ENCODE measurements around the gene COL13A1.

Gene COL13A1

GRCh38 chr10:69913606-69914382 lies 112.1 kb downstream of the COL13A1 start:
- FAIRE-seq, result no peak

DNA sequence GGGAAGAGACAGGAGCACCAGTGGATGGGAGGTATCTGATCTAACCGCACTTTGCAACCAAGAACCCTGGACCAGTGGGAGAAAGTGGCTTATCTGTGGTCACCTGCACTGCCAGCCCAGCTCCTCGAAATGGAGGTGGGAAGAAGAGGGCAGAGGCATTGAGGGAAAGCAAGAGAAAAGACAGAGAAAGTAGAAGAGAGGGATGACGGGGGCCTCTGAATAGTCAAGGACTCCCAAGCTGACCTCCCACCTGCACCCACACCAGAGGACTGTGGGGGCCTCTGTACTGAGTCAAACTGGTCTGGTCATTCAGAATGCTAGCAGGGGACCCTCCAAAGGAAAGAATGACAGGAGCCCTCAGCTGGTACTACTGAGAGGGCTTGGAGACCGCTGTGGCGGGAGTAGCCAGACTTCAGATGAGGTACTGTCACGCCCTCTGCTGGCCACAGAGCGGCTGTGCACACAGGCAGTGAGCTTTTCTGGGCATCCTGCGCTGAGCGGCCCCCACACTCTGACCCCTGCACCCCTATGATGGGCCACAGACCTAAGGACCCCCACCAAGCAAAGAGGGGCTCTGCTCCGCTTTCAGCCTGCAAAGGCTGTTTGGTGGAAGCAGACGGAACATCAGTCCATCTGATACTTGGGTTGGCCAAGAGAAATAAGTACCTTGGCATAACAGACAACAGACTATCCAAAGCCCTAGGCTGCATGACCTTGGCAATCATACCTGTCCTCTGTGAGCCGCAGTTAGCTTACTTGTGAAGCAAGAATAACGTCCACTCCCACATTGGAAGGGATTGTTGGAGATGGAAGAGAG lies 112.9 kb downstream of the COL13A1 start:
- FAIRE-seq, result no peak

DNA sequence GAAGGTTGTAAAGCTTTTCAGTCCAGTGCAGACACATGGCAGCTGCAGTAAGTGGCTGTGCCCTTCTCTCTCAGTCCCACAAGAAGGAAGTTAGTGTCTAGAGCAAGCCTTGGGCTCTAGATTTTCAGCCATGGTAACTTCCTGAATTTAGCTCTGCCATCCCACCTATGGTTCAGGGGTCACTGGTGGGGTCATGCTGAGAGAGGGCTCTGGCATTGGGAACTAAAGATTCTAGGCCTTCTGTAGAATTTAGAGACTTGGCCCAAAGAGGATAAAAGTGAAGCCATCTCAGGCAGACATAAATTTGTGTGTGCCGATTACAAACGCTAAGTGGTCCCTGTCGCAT lies 113.5 kb downstream of the COL13A1 start:
- FAIRE-seq, result no peak

GRCh38 chr10:69916118-69916517 lies 114.4 kb downstream of the COL13A1 start:
- FAIRE-seq, result no peak

DNA sequence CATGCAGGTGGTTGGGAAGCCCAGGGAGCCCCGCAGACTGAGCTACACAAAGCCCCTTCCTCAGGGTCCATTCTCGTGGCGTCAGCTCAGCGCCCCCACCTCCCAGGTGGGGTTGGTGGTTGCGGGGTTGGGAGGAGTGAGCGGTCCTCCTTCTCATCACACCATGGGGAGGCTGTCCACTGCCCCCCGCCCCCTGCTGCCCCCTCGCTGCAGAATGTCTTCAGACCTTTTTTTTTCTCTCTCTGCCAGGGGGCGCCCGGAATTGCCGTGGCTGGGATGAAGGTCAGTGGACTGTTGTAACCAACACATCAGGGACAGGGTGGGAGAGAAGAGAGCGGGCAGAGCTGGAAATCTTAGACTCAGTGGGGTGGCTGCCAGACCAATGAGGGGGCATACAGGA lies 116.3 kb downstream of the COL13A1 start:
- no peak for FAIRE-seq

GRCh38 chr10:69919250-69919649 lies 117.5 kb downstream of the COL13A1 start:
- FAIRE-seq, result no peak

- no peak for FAIRE-seq
These were observed 123.4 kb downstream of the COL13A1 start for GRCh38 chr10:69925111-69925510.

DNA sequence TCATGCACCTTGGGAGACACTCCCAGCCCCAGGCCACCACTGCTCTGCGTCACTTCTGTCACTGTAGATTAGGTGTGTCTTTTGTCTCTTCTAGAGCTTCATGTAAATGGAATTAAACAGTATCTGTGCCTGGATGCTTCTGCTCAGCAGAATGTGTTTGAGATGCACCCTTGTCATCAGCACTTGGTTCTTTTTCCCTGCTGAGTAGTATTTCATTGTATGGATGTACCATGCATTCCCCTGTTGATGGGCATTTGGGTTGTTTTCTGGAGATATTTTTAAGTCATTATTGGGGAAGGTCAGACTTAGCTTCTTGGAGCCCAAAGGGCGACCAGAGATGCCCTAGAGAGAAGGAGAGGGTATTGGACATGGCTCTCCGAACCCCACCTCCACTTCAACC lies 126.6 kb downstream of the COL13A1 start:
- no peak for FAIRE-seq

- FAIRE-seq, result no peak
These were observed 127.9 kb downstream of the COL13A1 start for GRCh38 chr10:69929575-69929974.

- no peak for FAIRE-seq
These were observed 133.1 kb downstream of the COL13A1 start for GRCh38 chr10:69934768-69935167.

DNA sequence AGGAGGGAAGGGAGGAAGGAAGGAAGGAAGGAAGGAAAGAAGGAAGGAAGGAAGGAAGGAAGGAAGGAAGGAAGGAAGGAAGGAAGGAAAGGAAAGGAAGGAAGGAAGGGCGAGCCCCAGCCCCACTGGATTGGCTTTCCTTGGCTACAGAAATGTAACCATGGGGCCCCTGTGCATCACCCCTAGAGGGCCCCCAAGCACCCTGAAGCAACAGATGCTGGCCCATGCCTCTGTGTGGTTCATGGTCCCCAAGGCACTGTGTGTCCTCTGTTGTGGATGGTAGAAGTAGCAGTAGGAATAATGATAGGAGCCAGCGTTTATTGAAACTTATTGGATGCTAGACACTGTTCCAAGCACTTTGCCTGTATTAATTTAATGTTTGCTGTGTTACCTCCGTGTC lies 134.4 kb downstream of the COL13A1 start:
- FAIRE-seq, result no peak

GRCh38 chr10:69938541-69938991 lies 136.9 kb downstream of the COL13A1 start:
- no peak for FAIRE-seq

DNA sequence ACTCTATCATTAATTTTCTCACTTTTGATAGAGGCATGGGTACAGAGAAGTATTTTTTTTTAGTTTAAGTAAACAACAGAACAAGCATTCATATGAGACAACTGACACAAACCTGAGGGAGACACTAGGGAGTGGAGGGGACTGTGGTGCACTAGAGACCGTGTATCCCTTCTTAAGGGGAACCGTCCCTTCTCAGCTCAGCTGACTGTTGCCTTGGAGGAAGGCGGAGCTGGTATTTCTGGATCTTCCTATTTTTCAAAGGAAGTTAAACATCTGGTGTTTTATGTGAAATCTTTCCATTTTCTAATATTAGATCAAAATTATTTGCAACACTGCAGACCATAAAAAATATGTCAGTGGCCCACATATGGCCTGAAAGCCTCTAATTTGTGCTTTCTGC lies 137.4 kb downstream of the COL13A1 start:
- FAIRE-seq, result no peak

GRCh38 chr10:69939481-69939880 lies 137.8 kb downstream of the COL13A1 start:
- no peak for FAIRE-seq

- no peak for FAIRE-seq
These were observed 140.0 kb downstream of the COL13A1 start for GRCh38 chr10:69941730-69942129.

- FAIRE-seq, result no peak
These were observed 141.7 kb downstream of the COL13A1 start for GRCh38 chr10:69943292-69943820.

DNA sequence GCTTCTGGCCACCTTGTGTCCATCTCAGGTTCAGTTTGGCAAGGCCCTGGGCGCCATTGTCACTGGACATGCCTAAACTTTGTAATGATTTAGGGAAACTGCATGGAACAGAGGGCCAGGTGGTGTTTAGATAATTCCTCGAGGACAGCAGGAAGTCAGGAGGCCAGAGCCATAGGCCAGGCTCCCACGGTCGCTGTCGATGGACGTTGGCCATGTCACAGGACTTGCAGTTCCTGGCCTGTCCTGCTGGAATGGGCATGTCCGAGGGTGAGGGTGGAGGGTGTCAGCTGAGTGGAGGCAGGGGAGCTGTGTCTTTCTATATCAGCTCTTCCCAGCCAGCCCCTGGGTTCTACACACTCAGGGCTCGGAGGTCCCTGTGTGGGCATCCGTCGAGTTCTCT lies 143.1 kb downstream of the COL13A1 start:
- no peak for FAIRE-seq

- FAIRE-seq, result no peak
These were observed 146.6 kb downstream of the COL13A1 start for GRCh38 chr10:69948261-69948660.

GRCh38 chr10:69949770-69950169 lies 148.1 kb downstream of the COL13A1 start:
- FAIRE-seq, result no peak

DNA sequence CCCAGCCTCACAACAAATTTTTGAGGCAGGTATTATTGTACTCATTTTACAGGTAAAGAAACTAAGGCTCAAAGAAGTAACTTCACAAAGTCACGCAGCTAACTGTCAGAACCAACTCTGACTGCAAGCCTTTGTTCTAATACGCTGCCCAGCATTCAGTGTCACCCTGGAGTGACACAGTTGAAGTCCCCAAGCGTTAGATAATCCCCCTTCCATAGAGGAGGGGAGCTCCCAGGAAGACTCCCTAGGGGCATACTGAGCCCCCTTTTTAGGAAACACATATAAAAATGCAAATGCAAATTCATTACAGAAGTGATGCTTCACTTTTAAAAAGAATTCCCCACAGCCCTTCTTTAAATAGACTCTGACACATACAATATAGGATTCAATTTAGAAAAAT lies 150.0 kb downstream of the COL13A1 start:
- FAIRE-seq, result no peak

DNA sequence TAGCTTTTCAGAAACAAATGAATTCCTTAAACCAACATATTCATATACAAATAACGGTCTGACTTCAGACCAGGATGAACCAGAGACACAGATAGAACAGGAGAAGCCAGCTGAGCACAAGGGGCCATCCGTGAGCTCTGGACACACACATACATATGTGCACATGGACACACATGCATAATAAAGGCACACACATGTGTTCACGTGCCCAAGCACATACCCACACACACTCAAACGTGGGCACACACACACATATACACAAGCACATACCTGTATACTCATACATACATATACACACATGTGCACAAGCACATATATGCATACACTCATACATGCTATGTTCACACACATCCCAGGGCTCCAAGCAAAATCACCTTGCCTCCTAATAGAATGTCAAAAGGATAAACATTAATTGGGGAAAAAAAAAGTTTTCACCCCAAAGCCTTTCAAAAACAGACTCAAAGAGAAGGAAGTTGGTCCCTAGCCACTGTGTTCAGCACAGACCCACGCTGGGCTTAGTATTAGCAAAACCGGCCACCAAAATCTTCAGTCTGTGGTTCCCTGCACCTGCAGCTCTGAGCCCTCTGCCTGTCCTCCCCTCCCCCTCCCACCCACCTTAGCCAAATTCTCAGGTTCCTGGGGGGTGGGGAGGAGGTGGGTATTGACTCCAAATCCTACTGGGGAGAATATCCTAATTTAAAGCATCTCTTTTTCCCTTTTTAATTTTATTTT lies 150.5 kb downstream of the COL13A1 start:
- no peak for FAIRE-seq

DNA sequence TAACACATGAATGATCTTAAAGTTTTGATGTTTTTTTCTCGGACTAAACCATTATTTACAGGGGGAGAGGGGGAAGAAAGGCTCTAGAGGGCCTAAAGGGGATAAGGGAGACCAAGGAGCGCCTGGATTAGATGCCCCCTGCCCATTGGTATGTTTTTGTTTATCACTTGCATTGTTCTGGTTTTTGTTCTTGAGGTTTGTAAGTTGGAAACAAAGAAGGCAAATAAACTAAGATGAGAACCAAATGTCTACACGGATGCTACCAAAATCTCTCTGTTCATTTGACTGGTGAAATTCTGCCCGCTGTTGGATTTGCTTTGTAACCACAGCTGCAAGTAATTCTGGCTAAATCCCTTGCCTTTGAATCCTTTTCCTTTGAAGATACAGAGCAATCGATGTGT lies 151.1 kb downstream of the COL13A1 start:
- no peak for FAIRE-seq

DNA sequence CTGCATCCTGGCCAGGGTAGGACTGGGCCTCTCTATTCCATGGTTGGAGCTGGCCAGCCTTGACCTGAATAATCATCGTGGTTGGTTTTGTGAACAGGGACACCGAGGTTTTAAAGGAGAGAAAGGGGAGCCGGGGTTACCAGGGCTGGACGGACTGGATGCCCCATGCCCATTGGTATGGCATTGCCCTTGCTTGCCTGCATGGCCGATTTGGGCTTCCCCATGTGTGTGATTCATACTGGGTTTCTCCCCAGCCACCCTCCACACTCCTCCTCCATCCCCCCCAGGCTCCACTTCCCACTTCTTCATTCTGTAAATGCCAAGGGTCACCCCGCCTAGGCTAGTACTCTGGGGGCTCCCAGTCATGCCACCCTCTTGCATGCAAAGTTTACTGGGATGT lies 152.1 kb downstream of the COL13A1 start:
- no peak for FAIRE-seq

Data from A204.1 (cell line).